H1 (cell line): ENCODE data around the gene DCP2. TPM values are rescaled to one million over a fixed set of nuclear protein-coding genes. Genes with fewer than 3 reads are reported as not detected.

Source experiments
- CBX8 ChIP-seq: fragments of 300-800, 300-1000 bp; sonication (generic); IDR thresholded peaks from 2 replicates; pipeline ENCODE4 v1.7.1; 2016; ENCODE audit warnings: low read depth, low read length, borderline replicate concordance
- CHD1 ChIP-seq: IDR thresholded peaks from 2 replicates; pipeline ENCODE4 v1.6.1; 2012; ENCODE audit warnings: low read depth, low read length, improper control_type of control experiment
- CREB1 ChIP-seq: IDR thresholded peaks from 2 replicates; pipeline ENCODE4 v1.6.1; 2012; ENCODE audit warnings: inconsistent platforms
- RBBP5 ChIP-seq: IDR thresholded peaks from 2 replicates; pipeline ENCODE4 v1.7.1; 2012; ENCODE audit warnings: low read depth, mild to moderate bottlenecking, inconsistent platforms, low read length, moderate library complexity, borderline replicate concordance
- SIRT6 ChIP-seq: IDR thresholded peaks from one replicate; pipeline ENCODE4 v1.7.1; 2012; ENCODE audit warnings: low read length, inconsistent platforms
- TCF12 ChIP-seq: IDR thresholded peaks from 2 replicates; pipeline ENCODE4 v1.6.1; 2011; ENCODE audit warnings: low read depth, mild to moderate bottlenecking, low read length
- TEAD4 ChIP-seq: IDR thresholded peaks from 2 replicates; pipeline ENCODE4 v1.6.1; 2012; ENCODE audit warnings: low read depth, low read length, inconsistent platforms, mixed read lengths
- YY1 ChIP-seq: IDR thresholded peaks from 2 replicates; pipeline ENCODE4 v1.6.1; 2011; ENCODE audit warnings: low read depth, mild to moderate bottlenecking, low read length
- polyA plus RNA-seq, 7 experiments: library from polyadenylated mRNA; depleted of rRNA in 3 of 7; stranded (reverse) in 5 of 7; unstranded in 2 of 7; fragments of >200 nt in 5 of 7; fragments of 200-250 nt in 2 of 7; gene quantifications; 1 replicate in 5 of 7; 2 replicates in 1 of 7; 4 replicates in 1 of 7; pipeline versions ENCODE4 v1.2.1 to v1.2.3, GENCODE V29; 2011 to 2013; ENCODE audit warnings: missing spikeins in 2 of 7, mixed read lengths in 2 of 7
- total RNA-seq: library from RNA; stranded (reverse); fragmentation: NEBNext Ultra II Directional; extraction: Animal tissue kit (Norgen Biotek cat#: 25700); gene quantifications from 2 replicates; pipeline ENCODE4 v1.2.1, GENCODE V29; 2021
- TF ChIP-seq, protein P1 (sequence below): IDR thresholded peaks from 2 replicates; pipeline ENCODE4 v1.6.1; 2011; ENCODE audit warnings: low read length, improper control_type of control experiment

The DCP2 gene
- total and polyA plus RNA-seq, 2 of the 8 experiments (the other 6 are each of a cell fraction or from before 2014, with no cell fraction given) = 14.4 to 162 TPM

DNA sequence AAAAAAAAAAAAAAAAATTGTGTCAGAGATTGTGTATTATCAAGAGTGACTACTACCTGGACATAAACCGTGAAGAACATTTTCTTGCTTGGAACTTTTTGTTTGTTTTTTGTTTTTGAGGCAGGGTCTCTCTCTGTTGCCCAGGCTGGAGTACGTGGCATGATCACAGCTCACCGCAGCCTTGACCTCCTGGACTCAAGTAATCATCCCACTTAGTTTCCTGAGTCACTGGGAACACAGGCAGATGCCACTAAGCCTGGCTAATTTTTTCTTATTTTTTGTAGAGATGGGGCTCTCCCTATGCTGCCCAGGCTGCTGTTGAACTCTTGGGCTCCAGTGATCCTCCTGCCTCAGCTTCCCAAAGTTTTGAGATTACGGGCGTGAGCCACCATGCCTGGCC, 25.8 kb downstream of the DCP2 start (continued):
- no peak for TF ChIP-seq CBX8
- no peak for TF ChIP-seq TEAD4
- TF ChIP-seq, protein P1, sequence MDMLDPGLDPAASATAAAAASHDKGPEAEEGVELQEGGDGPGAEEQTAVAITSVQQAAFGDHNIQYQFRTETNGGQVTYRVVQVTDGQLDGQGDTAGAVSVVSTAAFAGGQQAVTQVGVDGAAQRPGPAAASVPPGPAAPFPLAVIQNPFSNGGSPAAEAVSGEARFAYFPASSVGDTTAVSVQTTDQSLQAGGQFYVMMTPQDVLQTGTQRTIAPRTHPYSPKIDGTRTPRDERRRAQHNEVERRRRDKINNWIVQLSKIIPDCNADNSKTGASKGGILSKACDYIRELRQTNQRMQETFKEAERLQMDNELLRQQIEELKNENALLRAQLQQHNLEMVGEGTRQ = no peak
- no peak for TF ChIP-seq CHD1
- no peak for TF ChIP-seq CREB1
- no peak for TF ChIP-seq TCF12
- no peak for TF ChIP-seq SIRT6
- TF ChIP-seq YY1 = no peak
- no peak for TF ChIP-seq RBBP5
